Mesenchymal stem cell (in vitro differentiated cells and primary cell): Measurements from ENCODE around the gene ZNF639.

Experiments used
- DNase-seq: peaks from one replicate; pipeline ENCODE4 v3.0.0-alpha.2; 2013
- H2AFZ ChIP-seq: one replicate; pipeline ENCODE4 v1.6.1; 2013; ENCODE audit warnings: low read depth, mild to moderate bottlenecking, control low read depth, inconsistent platforms, low read length, moderate library complexity
- H2AK5ac ChIP-seq: 2 replicates; pipeline ENCODE4 v1.6.1; 2013; ENCODE audit warnings: low read length, moderate library complexity, mild to moderate bottlenecking, inconsistent platforms; ENCODE audit not compliant: severe bottlenecking
- H2BK120ac ChIP-seq: one replicate; pipeline ENCODE4 v1.6.1; 2013; ENCODE audit warnings: low read depth, mild to moderate bottlenecking, inconsistent platforms, low read length, moderate library complexity
- H2BK12ac ChIP-seq, 2 experiments: one replicate each; pipeline ENCODE4 v1.6.1; 2013; ENCODE audit warnings: inconsistent platforms in 2 of 2, low read length in 2 of 2, mild to moderate bottlenecking in 2 of 2, moderate library complexity in 2 of 2, control low read depth in 1 of 2
- H2BK15ac ChIP-seq: one replicate; pipeline ENCODE4 v1.6.1; 2013; ENCODE audit warnings: mild to moderate bottlenecking, low read depth, inconsistent platforms; ENCODE audit not compliant: poor library complexity, severe bottlenecking
- H2BK5ac ChIP-seq: 2 replicates; pipeline ENCODE4 v1.6.1; 2013; ENCODE audit warnings: low read depth, mild to moderate bottlenecking, low read length, control low read depth, inconsistent platforms; ENCODE audit not compliant: poor library complexity, severe bottlenecking
- H3K14ac ChIP-seq, 2 experiments: one replicate each; pipeline ENCODE4 v1.6.1; 2013; ENCODE audit warnings: inconsistent platforms in 2 of 2, low read length in 2 of 2, control low read depth in 1 of 2, mild to moderate bottlenecking in 1 of 2, moderate library complexity in 1 of 2
- H3K18ac ChIP-seq, 2 experiments: one replicate each; pipeline ENCODE4 v1.6.1; 2013; ENCODE audit warnings: inconsistent platforms in 2 of 2, low read length in 2 of 2, control low read depth in 1 of 2, low read depth in 1 of 2, mild to moderate bottlenecking in 1 of 2
- H3K23ac ChIP-seq, 2 experiments: one replicate each; pipeline ENCODE4 v1.6.1; 2013; ENCODE audit warnings: inconsistent platforms in 2 of 2, low read length in 2 of 2, mild to moderate bottlenecking in 2 of 2, moderate library complexity in 2 of 2, control low read depth in 1 of 2
- H3K27ac ChIP-seq: 2 replicates; pipeline ENCODE4 v1.5.1; 2013; ENCODE audit warnings: mild to moderate bottlenecking, moderate library complexity, low read length, control low read depth, inconsistent platforms; ENCODE audit not compliant: poor library complexity, severe bottlenecking
- H3K27me3 ChIP-seq, 2 experiments: 2 replicates each; pipeline versions ENCODE4 v1.6.1 to v1.7.0; 2013; ENCODE audit warnings: low read length in 2 of 2, mild to moderate bottlenecking in 2 of 2, moderate library complexity in 2 of 2, control low read depth in 1 of 2, inconsistent platforms in 1 of 2; ENCODE audit not compliant: control insufficient read depth in 1 of 2, insufficient read depth in 1 of 2
- H3K36me3 ChIP-seq, 2 experiments: 2 replicates each; pipeline versions ENCODE4 v1.6.1 to v1.7.0; 2013; ENCODE audit warnings: low read length in 2 of 2, control low read depth in 1 of 2, inconsistent platforms in 1 of 2, low read depth in 1 of 2, mild to moderate bottlenecking in 1 of 2; ENCODE audit not compliant: insufficient read depth in 2 of 2, control insufficient read depth in 1 of 2
- H3K4ac ChIP-seq, 2 experiments: one replicate each; pipeline ENCODE4 v1.6.1; 2013; ENCODE audit warnings: inconsistent platforms in 2 of 2, low read length in 2 of 2, mild to moderate bottlenecking in 2 of 2, moderate library complexity in 2 of 2, control low read depth in 1 of 2, low read depth in 1 of 2
- H3K4me1 ChIP-seq: 2 replicates; pipeline ENCODE4 v1.6.1; 2013; ENCODE audit warnings: low read depth, low read length, control low read depth; ENCODE audit not compliant: control insufficient read depth, insufficient read depth
- H3K4me2 ChIP-seq: 2 replicates; pipeline ENCODE4 v1.6.1; 2013; ENCODE audit warnings: low read length, mild to moderate bottlenecking, inconsistent platforms; ENCODE audit not compliant: poor library complexity, severe bottlenecking
- H3K4me3 ChIP-seq, 2 experiments: 2 replicates each; pipeline versions ENCODE4 v1.5.1 to v1.7.0; 2013; ENCODE audit warnings: low read length in 2 of 2, mild to moderate bottlenecking in 2 of 2, control low read depth in 1 of 2, low read depth in 1 of 2; ENCODE audit not compliant: insufficient read depth in 1 of 2
- H3K79me1 ChIP-seq: replicated peaks from 2 replicates; pipeline ENCODE4 v1.6.1; 2013; ENCODE audit warnings: mild to moderate bottlenecking, control low read depth, low read length, inconsistent platforms; ENCODE audit not compliant: poor library complexity, severe bottlenecking
- H3K9ac ChIP-seq: 2 replicates; pipeline ENCODE4 v1.7.0; 2013; ENCODE audit warnings: mild to moderate bottlenecking, low read length, moderate library complexity
- H3K9me3 ChIP-seq: 2 replicates; pipeline ENCODE4 v1.7.0; 2013; ENCODE audit warnings: mild to moderate bottlenecking, low read length; ENCODE audit not compliant: control insufficient read depth
- H4K8ac ChIP-seq: one replicate; pipeline ENCODE4 v1.6.1; 2013; ENCODE audit warnings: inconsistent platforms, mild to moderate bottlenecking, low read length, moderate library complexity
- H4K91ac ChIP-seq: one replicate; pipeline ENCODE4 v1.6.1; 2013; ENCODE audit warnings: mild to moderate bottlenecking, low read length, inconsistent platforms
- WGBS: methylation state at CpG from one replicate; pipeline ENCODE4 v1.1.7; 2013; ENCODE audit warnings: mixed read lengths; 5-methylcytosine and 5-hydroxymethylcytosine counted together

ZNF639 gene

DNA sequence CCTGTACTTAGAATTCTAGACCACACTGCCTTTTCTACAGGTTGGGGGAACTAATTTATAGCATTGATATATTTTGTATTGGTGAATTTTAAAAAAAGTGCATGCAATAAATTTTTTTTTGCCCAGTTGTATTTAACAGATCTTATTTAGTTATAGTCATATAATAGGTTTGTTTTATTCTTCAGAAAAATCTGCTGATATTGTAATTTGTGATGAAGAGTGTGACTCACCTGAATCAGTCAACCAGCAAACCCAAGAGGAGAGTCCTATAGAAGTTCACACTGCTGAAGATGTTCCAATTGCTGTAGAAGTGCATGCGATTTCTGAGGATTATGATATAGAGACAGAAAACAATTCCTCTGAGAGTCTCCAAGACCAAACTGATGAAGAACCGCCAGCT is 10.3 kb downstream of the ZNF639 start:
- Histone ChIP-seq H3K4me3 (no peak overlapping the region), H4K91ac (no peak overlapping the region), H3K27ac (no peak overlapping the region), H2BK12ac (no peak overlapping the region), H3K9me3 (no peaks in the 10 kb centered on the region), H2BK120ac (no peak overlapping the region), H3K9ac (no peak overlapping the region), H3K23ac (no peak overlapping the region), H3K4ac (no peak overlapping the region), H3K27me3 (no peaks in the 10 kb centered on the region), H3K36me3 (peaks cover 31 to 83% of the 10 kb centered on the region in 2 experiments), H3K4me1 (no peaks in the 10 kb centered on the region), H2BK15ac (no peak overlapping the region), H2AK5ac (no peak overlapping the region), H3K79me1 (peaks cover 18% of the 10 kb centered on the region), H2AFZ (no peak overlapping the region), H3K4me2 (no peak overlapping the region), H4K8ac (no peak overlapping the region), H3K18ac (no peak overlapping the region), H2BK5ac (no peak overlapping the region), H3K14ac (no peak overlapping the region)
- WGBS: 99% methylated on average over 2 of the region's 2 CpGs
- DNase-seq: no peak

DNA sequence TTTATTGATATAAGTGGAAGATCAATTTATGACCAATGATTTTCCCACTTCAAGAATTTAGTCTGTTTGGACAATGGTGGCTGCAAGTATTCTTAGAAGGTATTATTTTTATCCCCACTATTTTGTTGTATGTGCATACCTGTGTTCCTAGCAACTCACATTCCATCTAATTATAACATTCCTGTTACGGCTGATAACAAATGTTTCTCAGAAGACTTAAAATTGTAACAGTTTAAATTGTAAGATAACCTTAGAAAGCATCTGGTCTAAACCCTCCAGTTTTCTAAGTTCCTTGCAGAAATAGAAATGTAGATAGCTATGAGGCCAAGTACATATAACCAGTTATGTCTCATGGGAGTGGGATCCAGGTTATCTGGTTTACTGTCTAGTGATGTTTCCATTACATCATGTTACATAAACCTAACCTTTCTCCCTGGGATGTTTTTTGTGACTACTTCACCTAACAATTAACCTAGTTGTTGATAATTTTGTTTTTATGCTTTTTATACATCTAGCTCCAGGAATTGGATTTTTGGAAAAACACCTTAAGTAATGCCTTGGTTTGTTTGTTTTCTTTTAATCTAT is 13.6 kb downstream of the ZNF639 start:
- Histone ChIP-seq H3K9me3 (no peaks in the 10 kb centered on the region), H2BK15ac (no peak overlapping the region), H3K27me3 (no peaks in the 10 kb centered on the region), H2AK5ac (no peak overlapping the region), H3K4me3 (no peak overlapping the region), H2BK12ac (no peak overlapping the region), H3K9ac (no peak overlapping the region), H3K18ac (no peak overlapping the region), H3K14ac (no peak overlapping the region), H3K4me2 (no peak overlapping the region), H3K79me1 (peaks cover 10% of the 10 kb centered on the region), H3K27ac (no peak overlapping the region), H3K36me3 (peaks cover 20 to 56% of the 10 kb centered on the region in 2 experiments), H3K23ac (no peak overlapping the region), H2AFZ (no peak overlapping the region), H3K4me1 (no peaks in the 10 kb centered on the region), H2BK5ac (no peak overlapping the region), H4K91ac (no peak overlapping the region), H3K4ac (no peak overlapping the region), H2BK120ac (no peak overlapping the region), H4K8ac (no peak overlapping the region)
- no CpG with 5 or more reads among the region's 1 CpG for WGBS
- DNase-seq: no peak

DNA sequence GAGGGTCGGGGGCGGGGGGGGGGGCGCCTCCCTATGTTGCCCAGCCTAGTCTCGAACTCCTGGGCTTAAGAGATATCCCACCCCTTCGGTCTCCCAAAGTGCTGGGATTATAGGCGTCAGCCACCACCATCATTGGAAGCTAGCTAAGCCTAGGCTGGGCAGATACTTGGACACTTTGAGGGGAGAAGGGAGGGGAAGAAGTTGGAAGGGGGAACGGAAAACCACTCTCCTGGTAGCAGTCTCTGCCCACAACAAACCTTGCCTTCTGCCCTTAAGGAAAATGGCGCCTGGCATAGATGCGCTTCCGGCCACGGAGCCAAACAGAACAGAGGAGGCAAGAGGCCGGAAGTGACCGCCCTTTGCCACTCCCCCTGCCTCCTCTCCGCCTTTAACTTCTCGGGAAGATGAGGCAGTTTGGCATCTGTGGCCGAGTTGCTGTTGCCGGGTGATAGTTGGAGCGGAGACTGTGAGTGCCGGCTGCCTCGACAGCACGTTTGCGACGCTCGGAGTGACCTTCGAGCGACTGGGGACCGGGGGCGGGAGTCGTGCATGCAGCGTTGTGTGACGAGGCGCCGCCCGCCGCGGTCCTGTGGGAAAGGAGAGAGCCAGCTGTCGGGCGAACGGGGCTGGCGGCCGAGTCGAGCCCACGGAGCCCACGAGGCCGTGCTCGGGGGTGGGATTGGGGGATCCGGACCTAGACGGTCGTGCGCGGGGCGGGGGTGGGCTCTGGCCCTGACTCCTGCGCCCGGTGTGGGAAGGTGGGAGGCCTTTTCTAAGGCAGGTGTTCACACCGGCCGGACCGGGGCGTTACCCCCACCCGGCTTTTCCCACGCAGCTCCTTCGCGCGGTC is 24.7 kb downstream of the ZNF639 start, which contains the start of gene MFN1:
Gene MFN1 (plus strand): TSS at position 365 of the 850 bp plus-strand sequence. CDS start 1,143 bp downstream, outside the sequence.
- peak within 1 kb of the TSS in 1 of 2 experiments; percentile 41 for H3K23ac ChIP-seq
- H4K8ac ChIP-seq: peak within 1 kb of the TSS; percentile 99
- peak within 1 kb of the TSS; percentile 56 for H3K27ac ChIP-seq
- H3K79me1 ChIP-seq: peaks cover 13% of the 10 kb centered on the region
- H2BK120ac ChIP-seq: no peak within 1 kb of the TSS
- peak within 1 kb of the TSS; percentile 64 for H3K4me2 ChIP-seq
- H2BK15ac ChIP-seq: peak within 1 kb of the TSS; percentile 36
- peak within 1 kb of the TSS in 1 of 2 experiments; percentile 85 for H3K14ac ChIP-seq
- H3K4me1 ChIP-seq: no peaks in the 10 kb centered on the region
- H3K9ac ChIP-seq: peak within 1 kb of the TSS; percentile 91
- peak within 1 kb of the TSS; percentile 57 to 66 for H3K4ac ChIP-seq
- no peaks in the 10 kb centered on the region for H3K9me3 ChIP-seq
- H2AK5ac ChIP-seq: no peak within 1 kb of the TSS
- WGBS: 4% methylated on average over 56 of the region's 63 CpGs
- DNase-seq: peak; percentile 95
- no peak within 1 kb of the TSS for H2BK5ac ChIP-seq
- peaks cover 6 to 28% of the 10 kb centered on the region in 2 experiments for H3K36me3 ChIP-seq
- H2AFZ ChIP-seq: peak within 1 kb of the TSS; percentile 96
- no peaks in the 10 kb centered on the region for H3K27me3 ChIP-seq
- peak within 1 kb of the TSS; percentile 80 to 88 for H3K4me3 ChIP-seq
- peak within 1 kb of the TSS; percentile 52 for H4K91ac ChIP-seq
- no peak within 1 kb of the TSS for H2BK12ac ChIP-seq
- H3K18ac ChIP-seq: peak within 1 kb of the TSS; percentile 82 to 92

DNA sequence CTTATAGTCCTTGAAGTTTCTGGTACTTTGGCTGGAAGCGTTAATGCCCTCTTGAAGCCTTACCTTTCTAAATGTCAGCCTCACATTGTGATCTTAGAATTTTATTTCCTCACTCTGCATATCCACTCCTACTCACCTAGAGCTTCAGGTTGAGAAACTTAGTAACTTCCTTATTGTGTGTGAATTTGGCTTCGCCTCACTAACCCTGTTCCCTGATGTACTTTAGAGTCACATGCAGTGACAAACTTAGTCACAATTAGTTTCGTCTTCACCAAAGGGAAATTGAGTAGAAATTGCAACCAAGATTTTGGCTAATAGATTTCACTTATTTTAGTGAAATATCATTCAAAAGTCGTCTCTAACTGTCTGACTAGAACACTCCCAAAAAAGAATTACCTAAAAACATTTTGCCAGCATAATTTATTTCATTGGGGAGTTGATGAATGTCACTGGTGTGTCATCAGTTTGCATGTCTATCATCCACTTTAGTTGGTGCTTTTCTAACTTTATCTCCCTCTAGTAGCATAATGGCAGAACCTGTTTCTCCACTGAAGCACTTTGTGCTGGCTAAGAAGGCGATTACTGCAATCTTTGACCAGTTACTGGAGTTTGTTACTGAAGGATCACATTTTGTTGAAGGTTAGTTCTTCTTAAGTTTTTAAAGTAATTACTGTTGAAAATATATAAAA is 25.6 kb downstream of the ZNF639 start:
- no peak overlapping the region for H3K4ac ChIP-seq
- no peak overlapping the region for H2BK5ac ChIP-seq
- H3K27ac ChIP-seq: no peak overlapping the region
- H3K4me3 ChIP-seq: peak overlapping the region in 1 of 2 experiments; percentile 88
- no peaks in the 10 kb centered on the region for H3K27me3 ChIP-seq
- H3K36me3 ChIP-seq: peaks cover 6 to 32% of the 10 kb centered on the region in 2 experiments
- DNase-seq: peak; percentile 17
- peak overlapping the region; percentile 91 for H3K9ac ChIP-seq
- 59% methylated on average over 2 of the region's 5 CpGs for WGBS
- peaks cover 13% of the 10 kb centered on the region for H3K79me1 ChIP-seq
- H2BK120ac ChIP-seq: no peak overlapping the region
- H3K4me1 ChIP-seq: no peaks in the 10 kb centered on the region
- no peak overlapping the region for H3K18ac ChIP-seq
- H2AFZ ChIP-seq: no peak overlapping the region
- H4K8ac ChIP-seq: no peak overlapping the region
- no peak overlapping the region for H3K23ac ChIP-seq
- no peak overlapping the region for H2BK15ac ChIP-seq
- no peak overlapping the region for H4K91ac ChIP-seq
- no peaks in the 10 kb centered on the region for H3K9me3 ChIP-seq
- no peak overlapping the region for H2BK12ac ChIP-seq
- peak overlapping the region; percentile 64 for H3K4me2 ChIP-seq
- no peak overlapping the region for H3K14ac ChIP-seq
- H2AK5ac ChIP-seq: no peak overlapping the region
